CD4-positive, alpha-beta T cell treated with Interleukin-15 for 1 hour (primary cell): ENCODE measurements around the gene SLC6A5.

Experiments
- DNase-seq: peaks from one replicate; pipeline ENCODE4 v3.0.0-alpha.2; 2020

The SLC6A5 gene

GRCh38 chr11:20626279-20626678 lies 26.9 kb downstream of the SLC6A5 start:
- DNase-seq = no peak

DNA sequence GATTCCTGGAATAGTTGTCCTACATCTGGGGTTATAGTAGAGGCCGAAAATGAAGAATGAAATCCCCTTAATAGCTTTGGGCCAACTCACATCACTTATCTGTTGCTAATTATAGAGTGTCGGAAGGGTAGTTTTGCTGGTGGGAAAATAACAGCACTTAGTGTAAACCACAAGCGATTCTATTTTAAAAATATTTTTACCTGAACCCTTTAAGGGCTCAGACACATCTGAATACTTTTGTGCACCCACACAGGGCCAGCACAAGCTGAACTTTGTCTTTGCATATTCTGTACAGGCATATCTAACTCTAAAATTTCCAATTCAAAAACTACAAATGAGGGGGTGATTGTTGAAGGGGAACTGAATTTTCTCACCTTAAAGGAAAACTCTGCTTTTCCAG lies 27.6 kb downstream of the SLC6A5 start:
- DNase-seq = no peak

- no peak for DNase-seq
Measured at GRCh38 chr11:20627701-20628100, 28.3 kb downstream of the SLC6A5 start.

GRCh38 chr11:20631519-20632168 lies 32.2 kb downstream of the SLC6A5 start:
- DNase-seq = no peak

DNA sequence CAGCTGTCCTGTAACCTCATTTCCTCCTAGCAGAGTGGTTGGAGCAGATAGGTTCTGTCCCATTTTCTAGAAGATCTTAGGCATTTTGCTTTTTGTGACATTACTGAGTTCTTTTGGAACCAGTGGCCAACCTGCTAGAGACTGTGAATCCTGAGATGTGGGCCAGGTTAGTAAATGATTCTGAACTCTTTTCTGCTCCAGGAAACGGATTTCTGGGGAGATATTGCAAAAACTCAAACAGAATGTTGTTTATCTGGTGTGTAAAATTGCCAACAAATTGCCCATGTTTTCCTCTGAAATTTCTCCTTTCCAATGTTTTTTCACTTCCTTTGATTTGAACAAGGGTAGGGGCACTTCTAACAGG lies 32.7 kb downstream of the SLC6A5 start:
- DNase-seq = no peak

GRCh38 chr11:20634044-20634443 lies 34.6 kb downstream of the SLC6A5 start:
- DNase-seq = no peak

DNA sequence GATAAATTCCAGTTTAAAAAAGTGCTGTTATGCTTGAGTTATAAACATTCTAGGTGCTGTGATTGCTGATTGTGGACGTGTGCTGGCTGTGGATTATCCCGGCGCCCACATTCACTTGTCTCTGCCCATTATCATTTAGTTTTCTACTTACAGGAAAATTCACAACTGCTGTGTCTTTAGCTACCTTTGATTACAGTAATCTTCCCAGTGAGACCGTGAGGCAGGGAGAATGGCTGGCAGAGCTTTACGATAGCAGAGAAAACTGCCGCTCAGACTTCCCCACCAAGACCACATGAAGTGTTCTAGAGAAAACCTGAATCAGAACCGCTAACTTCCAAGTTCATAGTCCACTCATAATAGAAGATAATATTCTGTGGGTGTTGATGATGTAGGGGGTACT lies 35.4 kb downstream of the SLC6A5 start:
- DNase-seq = no peak

GRCh38 chr11:20638074-20638473 lies 38.7 kb downstream of the SLC6A5 start:
- DNase-seq = no peak

GRCh38 chr11:20639688-20640087 lies 40.3 kb downstream of the SLC6A5 start:
- DNase-seq = no peak

DNA sequence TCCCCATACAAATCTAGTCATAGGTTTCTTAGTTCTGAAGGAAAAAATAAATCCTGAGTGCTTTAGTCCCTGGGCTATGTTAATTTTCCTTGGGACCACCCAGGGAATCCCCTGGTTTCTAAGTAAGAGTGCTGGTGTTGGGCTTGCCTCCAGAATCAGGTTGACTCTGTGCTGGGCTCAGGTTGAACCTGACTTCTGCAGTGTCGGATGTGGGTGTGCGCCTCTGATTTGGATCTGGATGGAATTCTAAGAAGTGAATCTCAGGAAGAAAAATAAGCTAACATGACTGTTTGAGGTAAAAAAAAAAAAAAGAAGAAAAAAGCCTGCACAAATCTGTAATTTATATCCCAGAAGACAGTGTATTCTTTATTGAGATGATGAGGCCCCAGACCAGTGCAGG lies 41.0 kb downstream of the SLC6A5 start:
- no peak for DNase-seq

- DNase-seq = no peak
Measured at GRCh38 chr11:20644360-20644759, 45.0 kb downstream of the SLC6A5 start.

- DNase-seq = no peak
Measured at GRCh38 chr11:20647976-20648565, 48.7 kb downstream of the SLC6A5 start.

DNA sequence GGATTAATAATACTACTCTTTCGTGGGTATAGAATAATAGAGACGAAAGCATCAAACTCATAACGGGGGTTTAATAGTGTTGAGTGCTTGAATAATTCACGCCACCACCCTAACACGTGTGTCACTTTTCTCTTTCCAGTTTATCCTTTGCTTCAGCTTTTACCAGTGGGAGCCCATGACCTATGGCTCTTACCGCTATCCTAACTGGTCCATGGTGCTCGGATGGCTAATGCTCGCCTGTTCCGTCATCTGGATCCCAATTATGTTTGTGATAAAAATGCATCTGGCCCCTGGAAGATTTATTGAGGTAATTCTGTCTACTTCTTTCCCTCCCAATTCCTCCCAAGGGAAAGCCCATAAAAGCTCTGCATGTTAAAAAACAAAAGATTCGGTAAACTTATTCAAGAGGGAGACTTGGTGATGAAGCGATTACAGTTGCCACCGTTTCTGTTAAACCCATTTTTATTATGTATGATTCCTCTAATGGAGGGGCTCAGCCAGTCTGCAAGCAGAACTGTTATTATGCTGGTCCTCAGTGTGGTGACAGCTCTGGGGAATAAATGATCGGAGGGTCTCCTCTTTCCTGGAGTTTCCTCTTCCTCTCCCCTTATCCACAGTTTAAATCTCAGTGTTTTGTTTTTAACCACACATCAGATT lies 52.9 kb downstream of the SLC6A5 start:
- DNase-seq = no peak

DNA sequence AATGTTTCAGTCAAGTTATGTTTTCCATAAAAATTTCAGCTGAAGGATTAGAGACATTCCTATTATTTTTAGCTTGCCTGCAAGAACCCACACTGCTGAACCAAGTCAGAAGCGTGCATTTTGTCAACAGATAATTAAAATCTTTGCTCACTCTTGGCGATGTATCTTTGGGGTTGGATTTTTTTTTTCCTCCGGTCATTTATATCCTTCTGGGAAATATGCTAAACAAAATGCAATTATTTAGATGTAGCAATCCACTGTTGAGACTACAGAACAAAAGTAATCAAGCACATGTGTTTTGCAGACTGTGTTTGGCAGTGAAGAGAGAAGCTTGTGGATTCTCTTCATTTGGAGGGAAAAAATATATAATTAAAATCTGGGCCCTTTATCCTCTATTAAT lies 54.6 kb downstream of the SLC6A5 start:
- no peak for DNase-seq

- no peak for DNase-seq
Measured at GRCh38 chr11:20656901-20657300, 57.5 kb downstream of the SLC6A5 start.

GRCh38 chr11:20658135-20658534 lies 58.7 kb downstream of the SLC6A5 start:
- no peak for DNase-seq

DNA sequence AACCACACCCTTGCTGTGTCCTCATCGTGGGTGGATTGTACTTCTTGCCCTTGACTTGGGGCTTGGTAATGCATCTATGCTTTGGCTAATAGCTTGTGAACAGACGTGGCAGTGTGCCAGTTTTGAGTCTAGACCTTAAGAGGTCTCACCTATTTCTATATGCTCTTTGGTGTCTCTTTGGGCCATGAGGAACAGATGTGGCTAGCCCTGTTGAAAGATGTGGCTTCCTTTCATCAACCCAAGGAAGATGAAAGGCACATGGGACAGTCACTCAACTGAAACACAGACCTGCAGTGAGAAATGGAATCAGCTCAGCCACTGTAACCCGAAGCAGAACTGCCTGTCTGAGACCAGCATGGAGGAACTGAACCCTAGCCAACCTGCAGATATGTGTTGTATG lies 62.0 kb downstream of the SLC6A5 start:
- DNase-seq = no peak

GRCh38 chr11:20661850-20662249 lies 62.4 kb downstream of the SLC6A5 start:
- no peak for DNase-seq

DNA sequence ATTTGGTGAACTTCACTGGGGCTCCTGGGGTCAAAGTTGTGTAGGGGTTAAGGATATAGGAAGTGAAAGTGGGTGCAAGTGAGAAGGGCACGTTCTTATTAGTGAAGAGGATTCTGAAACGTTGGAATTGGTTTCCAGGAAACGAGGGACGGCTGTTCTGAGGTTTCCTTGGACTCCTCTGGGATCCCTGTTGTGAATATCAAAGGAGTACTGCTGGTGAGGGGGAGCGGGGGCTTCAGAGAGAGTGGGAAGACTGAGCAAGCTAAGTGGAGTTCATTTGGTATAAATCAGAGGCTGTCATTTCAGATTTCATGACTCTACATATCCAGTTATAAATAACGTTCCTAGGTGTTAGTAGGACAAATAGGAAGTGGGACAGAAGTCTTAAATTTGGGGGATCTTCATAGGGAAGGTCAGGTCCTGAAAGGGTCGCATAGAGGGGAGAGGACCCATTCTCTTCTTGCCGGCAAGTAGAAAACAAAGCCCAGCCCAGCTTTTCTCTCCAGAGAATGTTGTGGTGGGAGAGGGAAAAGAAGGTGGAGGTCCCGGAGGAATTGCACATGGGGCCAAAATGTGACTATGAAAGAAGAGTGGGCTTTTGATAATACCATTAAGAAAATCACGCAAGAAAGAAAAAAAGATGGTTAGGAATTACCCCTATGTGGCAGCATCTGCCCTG lies 68.9 kb downstream of the SLC6A5 start:
- DNase-seq = no peak

DNA sequence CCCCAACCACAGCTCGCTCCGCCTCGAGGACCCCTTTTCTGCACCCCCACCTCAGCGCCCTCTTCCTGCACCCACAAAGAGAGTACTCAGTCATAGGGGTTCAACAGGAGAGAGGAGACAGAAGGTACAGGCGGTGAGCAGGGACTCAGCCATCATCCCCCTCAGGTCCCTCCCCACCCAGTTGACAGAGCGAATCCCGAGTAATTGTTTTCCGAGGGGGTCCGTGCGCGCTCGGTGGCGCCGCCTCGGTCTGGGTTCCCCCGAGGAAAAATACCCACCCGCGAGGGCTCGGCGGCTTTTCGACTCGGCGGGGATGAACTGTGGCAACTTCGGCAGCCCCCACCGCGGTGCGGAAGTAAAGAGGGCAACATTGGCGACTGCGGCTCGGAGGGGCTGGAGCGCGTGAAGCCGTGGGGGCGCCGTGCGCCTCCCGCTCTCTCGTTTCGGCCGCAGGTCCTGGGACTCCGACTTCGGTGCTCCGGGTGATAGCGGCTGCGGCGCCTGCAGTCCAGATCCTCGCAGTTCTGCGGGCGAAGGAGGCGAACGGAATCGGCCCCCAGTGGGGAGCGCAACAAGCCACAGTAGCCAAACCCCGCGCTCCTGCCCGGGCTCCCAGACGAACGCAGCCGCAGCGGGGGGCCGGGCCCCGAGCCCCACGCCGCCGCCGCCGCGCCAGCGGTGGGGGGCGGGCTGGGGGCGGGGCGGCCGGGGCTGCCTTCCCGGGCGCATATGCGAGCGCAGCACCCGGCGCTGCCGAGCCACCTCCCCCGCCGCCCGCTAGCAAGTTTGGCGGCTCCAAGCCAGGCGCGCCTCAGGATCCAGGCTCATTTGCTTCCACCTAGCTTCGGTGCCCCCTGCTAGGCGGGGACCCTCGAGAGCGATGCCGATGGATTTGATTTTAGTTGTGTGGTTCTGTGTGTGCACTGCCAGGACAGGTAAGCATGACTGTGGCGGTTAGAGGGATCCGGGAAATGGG lies 69.7 kb downstream of the SLC6A5 start, which contains the start of gene NELL1:
TSS of gene NELL1 (plus strand) at position 743 of the 976 bp plus-strand sequence.
- DNase-seq = no peak

DNA sequence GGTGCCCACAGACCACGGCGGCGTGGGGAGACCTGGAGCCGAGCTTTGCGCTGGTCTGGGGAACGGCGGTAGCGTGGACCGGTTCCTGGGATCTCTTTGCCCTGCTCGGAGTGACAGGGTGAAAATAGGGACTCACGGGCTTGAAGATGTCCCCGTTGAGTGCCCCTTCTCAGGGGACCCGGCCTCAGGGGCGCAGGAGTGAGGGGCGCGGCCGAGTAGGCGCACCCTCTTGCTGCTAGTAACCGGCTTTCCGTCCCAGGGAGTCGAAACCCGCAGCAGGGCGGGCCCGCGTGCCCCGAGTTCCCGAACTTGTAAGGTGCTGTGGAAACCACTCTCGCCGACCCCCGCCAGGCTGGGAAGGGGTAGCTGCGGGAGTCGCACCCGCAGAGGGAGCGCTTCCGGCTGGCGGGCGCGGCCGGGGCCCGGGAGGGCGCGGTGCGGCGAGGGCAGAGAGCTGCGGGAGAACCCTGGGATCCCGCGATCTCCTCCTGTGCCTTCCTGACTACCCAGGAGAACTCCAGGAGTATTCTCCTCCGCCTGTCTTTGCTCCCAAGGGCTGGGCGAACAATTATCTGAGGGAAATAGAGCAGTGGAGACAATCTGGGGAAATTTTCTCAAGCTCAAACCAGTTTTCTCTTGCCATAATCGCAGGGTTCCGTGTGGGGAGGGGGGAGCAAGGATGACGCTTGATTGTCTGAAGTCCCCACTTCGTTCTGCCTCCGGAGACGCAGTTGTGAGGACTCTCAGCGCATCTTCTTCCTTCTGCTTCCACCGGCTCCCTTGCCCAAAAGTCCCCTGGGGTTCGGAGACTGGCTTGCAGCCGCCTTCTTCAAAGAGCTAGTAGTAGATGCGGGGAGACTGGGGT lies 70.6 kb downstream of the SLC6A5 start:
- DNase-seq = no peak

GRCh38 chr11:20670932-20671403 lies 71.6 kb downstream of the SLC6A5 start:
- DNase-seq = no peak
